ENCODE results near the gene ENTPD3. TPM values are rescaled to one million over a fixed set of nuclear protein-coding genes. Genes with fewer than 3 reads are reported as not detected.

ENTPD3 gene
- polyA plus RNA-seq, 3 donors = 1.4 to 2.1 (median 1.9) TPM

DNA sequence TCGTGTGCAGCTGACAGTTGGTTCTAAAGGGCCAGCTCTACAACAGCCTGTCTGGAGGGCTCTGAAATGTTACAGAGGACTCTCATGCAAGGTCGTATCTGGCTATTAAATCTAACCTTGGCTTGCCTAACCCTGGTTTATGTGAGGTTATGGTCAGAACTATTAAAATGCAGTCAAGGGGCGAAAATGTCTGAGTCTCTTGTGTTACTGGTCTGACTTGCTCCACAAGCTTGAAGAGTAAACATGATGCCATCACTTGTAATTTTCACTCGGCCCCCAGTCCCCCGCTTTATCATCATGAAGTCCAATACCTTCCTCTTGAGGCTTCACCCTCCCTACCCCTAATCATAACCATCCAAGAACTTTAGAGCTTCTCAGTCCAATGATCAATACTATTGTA lies 9.4 kb downstream of the ENTPD3 start:
- no peak for DNase-seq (ENCODE audit: extremely low read depth in 1 of 11, low read depth in 9 of 11, low spot score in 4 of 11)

DNA sequence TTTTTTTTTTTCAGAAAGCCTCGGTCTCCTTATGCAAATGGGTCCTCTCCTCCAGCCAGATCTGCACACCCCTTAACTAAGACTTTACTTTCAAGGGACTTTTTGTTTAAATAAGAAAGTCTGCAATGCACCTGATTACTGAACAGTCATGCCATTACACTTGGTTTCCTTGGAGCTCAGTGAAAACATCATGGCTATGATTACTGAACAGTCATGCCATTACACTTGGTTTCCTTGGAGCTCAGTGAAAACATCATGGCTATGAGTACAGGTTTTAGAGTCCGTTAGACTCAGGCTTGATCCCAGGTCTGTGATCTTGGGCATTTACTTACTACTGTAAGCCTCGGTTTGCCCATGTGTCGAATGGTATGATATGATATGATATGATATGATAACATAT lies 10.1 kb downstream of the ENTPD3 start:
- no peak for DNase-seq (ENCODE audit: extremely low read depth in 1 of 11, low read depth in 9 of 11, low spot score in 4 of 11)

DNA sequence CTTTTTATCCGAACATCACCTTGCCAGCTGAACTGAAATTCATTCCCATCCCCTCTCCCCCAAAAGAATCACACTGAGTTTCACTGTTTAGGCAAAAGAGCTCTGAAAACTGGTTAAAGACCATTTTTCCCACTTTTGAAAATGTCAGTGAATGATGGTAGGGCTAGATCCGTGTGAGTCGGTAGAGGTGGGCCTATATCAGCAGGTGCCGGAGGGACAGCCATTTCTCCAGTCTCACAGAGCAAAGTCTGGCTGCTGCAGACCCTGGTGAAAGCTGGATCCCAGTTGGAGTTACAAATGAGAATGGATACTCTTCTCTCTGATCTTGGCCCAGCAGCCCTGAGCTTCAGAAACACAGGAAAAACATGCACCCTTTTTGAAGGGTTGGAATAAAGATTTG lies 10.9 kb downstream of the ENTPD3 start:
- no peak for DNase-seq (ENCODE audit: extremely low read depth in 1 of 11, low read depth in 9 of 11, low spot score in 4 of 11)

DNA sequence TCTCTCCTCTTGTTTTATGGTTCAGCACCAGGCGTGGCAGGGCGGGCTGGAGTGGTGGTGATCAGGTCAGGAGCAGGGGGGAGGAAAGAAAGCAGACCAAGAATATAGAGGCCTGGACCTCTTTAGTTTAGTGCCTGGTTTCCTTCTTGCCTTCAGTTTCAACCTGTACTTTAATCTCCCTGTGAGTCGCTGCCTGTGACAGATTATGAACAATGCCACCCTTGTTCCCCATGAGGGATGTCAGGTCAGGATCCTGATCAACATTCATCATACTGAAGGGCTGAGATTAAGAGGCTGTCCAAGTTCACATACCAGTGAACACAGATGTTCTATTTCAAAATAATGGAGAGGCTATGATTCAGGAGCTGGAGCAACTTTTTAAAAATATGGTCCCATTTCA lies 11.4 kb downstream of the ENTPD3 start:
- no peak for DNase-seq (ENCODE audit: extremely low read depth in 1 of 11, low read depth in 9 of 11, low spot score in 4 of 11)

DNA sequence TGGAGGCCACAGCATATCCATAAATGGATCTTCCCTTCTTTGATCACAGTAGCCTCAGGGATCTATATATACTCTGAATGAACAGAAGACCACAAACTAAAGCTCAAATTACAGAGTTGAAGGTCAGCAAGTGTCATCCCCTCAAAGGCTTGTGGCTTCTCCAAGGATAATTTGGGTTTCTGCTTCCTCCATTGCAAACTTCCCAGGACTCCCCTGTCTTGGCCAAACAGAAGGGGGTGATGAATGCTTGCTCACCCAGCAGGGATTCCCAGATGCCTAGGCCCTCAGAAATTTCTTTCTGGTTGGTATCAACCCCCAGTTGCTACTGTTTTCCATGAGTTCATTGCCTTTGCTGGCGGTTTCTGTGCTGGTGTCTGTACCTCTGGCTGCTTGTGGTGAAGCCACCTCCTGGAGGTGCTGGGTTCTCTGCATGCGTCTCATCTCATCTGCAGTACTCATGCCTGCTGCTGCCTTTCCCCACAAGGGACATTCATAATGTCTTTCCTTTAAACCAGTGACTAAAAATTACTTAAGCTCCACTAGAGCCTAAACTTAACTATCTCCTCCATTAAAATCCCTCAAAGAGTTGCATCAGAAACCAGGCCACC lies 17.7 kb downstream of the ENTPD3 start:
- no peak for DNase-seq (ENCODE audit: extremely low read depth in 1 of 11, low read depth in 9 of 11, low spot score in 4 of 11)

DNA sequence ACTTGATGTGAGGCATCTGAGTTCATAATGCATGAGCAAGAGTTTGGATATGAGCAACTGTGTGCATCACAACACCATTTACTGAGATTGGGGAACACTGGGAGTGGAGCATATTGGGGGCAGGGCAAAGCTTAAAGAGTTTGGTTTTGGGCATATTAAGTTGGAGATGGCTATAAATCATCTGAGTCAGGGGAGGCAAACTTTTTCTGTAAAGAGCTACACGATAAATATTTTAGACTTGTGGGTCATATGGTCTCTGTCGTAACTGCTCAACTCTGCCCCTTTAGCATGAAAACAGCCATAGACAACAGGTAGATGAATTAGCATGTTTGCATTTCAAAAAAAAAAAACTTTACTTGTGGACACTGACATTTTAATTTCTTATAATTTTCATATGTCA lies 20.0 kb downstream of the ENTPD3 start:
- no peak for DNase-seq (ENCODE audit: extremely low read depth in 1 of 11, low read depth in 9 of 11, low spot score in 4 of 11)

DNA sequence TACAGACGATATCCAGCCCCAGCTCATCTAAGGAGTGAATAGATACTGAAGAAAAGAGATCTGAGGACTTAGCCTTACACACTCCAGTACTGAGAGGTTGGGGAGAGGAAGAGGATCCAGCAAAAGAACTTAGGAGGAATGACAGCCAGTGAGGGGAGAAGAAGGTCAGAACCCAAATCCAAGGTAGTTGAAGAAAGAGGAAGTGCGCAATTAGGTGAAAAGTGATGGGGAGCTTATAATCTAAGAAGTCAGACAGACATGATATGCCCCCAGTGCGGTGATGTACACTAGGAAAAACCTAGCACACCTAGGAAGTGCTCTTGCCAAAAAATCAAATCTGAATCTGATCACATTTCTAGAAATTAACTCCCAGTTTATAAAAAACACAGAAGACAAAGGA lies 20.6 kb downstream of the ENTPD3 start:
- no peak for DNase-seq (ENCODE audit: extremely low read depth in 1 of 11, low read depth in 9 of 11, low spot score in 4 of 11)

DNA sequence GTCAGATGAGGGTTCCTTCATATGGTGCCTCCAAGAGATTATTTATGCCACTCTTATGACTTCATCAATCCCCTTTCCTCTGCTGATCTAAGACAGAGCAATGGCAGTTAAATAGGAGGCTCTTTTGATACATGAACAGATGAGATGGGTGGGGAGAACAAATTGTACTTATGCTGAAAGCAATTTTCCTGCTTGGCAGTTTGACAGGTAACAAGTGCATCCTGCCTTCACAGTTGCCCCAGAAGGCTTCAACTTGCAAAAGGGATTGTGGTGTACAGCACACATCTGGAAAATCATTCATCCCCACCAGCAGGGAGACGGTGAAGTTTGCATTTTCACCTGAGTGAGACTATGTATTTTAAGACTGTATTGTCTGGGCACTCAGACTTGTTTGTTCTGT lies 27.3 kb downstream of the ENTPD3 start:
- no peak for DNase-seq (ENCODE audit: extremely low read depth in 1 of 11, low read depth in 9 of 11, low spot score in 4 of 11)

DNA sequence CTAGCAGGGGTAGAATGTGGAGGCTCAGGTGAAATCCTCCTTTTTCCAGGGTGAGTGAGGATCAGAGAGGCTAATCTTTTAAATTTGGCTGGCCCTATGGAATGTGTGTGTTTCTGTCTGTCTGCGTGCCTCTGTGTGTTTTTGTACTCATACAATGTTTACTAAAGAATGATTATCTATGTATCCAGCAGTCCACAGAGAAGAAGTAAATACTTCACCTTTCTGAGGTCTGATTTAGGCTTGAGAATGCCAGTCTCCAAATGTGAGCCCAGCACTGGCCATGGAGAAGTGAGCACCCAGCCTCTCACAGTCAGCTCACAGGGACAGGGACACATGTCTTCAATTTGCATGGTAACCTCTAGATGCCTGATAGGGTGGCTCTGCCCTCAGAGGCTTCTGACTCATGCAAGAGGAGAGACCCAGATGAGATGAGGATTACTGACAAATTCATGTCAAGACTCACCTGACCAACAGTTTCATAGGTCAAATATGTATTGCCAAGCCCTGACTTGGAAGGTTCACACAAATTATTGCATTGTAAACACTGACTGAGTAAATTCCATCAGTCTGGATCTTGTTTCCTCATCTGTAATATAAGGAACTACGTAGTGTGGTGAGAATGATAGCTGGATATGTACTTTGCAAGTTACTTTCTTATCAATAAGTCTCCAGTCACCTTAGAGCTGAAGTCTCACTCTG lies 31.0 kb downstream of the ENTPD3 start:
- DNase-seq (ENCODE audit: extremely low read depth in 1 of 11, low read depth in 9 of 11, low spot score in 4 of 11) = no peak

DNA sequence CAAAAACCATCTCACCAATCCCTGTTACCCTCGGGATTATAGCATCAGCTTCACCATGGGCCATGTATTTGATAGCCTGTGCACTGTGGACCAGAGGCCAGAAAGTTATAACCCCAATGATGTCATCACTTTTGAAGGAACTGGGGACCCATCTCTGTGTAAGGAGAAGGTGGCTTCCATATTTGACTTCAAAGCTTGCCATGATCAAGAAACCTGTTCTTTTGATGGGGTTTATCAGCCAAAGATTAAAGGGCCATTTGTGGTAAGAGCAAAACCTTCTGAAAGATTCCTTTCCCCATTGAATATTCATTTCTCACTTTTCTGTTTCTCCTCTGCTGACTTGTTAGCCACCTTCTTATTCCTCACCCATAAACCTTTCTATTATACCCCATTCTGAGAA lies 35.9 kb downstream of the ENTPD3 start:
- DNase-seq (ENCODE audit: extremely low read depth in 1 of 11, low read depth in 9 of 11, low spot score in 4 of 11) = no peak

DNA sequence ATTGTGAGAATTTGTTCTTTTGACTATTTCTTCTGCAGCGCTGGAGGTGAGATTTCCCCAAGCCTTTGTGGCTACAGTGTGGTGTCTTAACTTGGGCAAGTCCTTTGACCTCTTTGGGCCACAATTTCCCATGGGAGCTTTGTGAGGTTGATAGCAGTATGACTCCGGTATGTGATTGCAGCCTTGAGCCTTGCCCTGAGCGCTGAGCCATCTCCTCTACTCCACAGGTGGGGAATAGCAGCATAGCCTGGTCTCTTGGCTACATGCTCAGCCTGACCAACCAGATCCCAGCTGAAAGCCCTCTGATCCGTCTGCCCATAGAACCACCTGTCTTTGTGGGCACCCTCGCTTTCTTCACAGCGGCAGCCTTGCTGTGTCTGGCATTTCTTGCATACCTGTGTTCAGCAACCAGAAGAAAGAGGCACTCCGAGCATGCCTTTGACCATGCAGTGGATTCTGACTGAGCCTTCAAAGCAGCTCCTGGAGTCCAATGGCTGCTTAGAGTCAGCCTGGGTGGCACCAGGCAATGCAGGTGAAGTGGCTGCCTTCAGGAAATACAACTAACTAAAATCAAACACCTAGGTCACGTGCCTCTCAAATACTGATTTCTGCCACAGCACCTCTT lies 40.2 kb downstream of the ENTPD3 start:
- no peak for DNase-seq (ENCODE audit: extremely low read depth in 1 of 11, low read depth in 9 of 11, low spot score in 4 of 11)

DNA sequence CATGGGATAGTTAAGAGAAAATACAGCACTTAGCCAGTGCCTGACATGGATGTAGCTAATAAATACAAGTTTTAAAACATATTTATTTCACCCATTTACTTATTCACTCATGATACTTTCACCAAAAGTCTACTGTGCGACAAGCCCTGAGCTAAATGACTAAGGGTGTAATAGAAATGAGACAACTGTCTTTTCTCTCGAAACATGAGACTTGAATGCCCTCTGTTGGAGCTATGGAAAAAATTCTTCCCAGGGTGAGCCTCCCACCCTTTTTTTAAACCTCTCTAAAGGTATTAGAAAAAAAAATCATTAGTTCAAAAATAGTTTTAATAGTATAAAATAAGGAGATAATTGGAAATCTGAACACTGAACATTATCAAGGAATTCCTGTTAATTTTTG lies 45.8 kb downstream of the ENTPD3 start:
- DNase-seq (ENCODE audit: extremely low read depth in 1 of 11, low read depth in 9 of 11, low spot score in 4 of 11) = no peak

DNA sequence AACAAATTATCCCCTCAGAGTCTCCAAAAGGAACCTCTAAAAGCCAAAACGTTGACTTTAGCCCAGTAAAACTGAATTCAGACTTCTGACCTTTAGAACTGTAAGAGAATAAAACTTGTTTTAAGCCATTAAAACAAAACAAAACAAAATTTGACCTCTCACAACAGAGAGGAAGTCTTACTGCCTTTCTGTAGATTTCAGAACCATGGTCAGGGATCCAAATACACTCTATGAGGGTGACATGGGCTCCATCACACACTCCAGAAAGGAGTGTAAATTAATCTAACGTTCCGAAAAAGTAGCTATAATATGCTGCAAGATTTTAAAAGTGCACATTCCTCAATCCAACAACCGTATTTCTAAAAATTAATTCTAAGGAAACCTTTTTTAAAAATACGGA lies 50.9 kb downstream of the ENTPD3 start:
- no peak for DNase-seq (ENCODE audit: extremely low read depth in 1 of 11, low read depth in 9 of 11, low spot score in 4 of 11)

DNA sequence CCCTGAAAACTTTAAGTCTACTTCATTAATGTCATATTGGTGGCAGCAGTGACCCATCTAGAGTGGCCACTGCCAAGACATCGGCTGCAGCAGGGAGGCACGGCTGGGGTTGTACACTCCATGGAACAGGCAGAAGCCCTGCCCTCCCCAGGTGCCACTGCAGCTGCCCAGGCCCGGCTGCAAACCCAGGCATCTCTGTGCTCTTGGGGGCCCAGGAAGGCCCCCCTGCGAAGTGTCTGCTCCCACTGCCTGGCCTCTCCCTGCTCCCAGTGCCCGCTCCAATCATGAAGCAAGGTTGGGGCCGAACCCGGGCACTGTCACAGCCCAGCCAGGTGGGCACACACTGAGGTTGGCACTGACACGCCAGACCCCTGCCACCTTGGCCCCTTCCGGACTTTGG lies 58.1 kb downstream of the ENTPD3 start:
- DNase-seq (ENCODE audit: extremely low read depth in 1 of 11, low read depth in 9 of 11, low spot score in 4 of 11) = no peak

DNA sequence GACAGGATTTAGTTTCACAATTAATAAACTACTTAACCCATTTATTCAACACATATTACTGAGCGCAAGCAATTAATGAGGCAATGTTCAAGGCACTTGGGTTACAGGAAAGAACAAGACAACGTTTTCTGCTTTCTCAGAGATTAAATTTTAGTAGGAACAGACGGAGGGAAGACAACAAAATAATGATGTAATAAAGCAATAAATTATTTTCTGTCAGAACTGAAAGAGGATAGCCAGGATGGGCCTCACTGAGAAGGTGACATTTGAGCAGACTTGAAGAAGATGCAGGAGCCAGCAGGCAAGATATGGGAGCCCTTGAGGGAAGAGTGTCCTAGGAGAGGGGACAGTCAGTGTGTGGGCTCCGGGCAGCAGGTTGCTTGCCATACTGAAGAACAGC lies 58.9 kb downstream of the ENTPD3 start:
- DNase-seq (ENCODE audit: extremely low read depth in 1 of 11, low read depth in 9 of 11, low spot score in 4 of 11) = no peak

DNA sequence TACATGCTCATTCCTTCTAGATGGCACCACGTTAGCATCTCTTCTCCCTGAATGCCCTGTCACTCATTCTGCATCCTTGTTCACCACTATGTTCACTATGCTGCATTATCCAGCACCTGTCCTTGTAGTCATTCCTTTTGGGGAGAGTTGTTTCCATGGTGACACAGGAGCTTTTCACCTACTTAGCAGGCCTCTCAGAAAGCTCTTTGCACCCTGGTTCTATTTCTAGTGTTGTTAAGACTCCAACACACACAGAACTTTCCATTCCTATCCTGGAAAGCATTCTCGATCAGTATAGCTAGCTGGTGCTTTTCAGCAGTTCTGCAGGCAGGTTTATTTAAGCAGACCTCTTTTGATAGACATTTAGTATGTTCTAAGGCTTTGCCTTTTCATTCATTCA lies 63.5 kb downstream of the ENTPD3 start:
- no peak for DNase-seq (ENCODE audit: extremely low read depth in 1 of 11, low read depth in 9 of 11, low spot score in 4 of 11)

DNA sequence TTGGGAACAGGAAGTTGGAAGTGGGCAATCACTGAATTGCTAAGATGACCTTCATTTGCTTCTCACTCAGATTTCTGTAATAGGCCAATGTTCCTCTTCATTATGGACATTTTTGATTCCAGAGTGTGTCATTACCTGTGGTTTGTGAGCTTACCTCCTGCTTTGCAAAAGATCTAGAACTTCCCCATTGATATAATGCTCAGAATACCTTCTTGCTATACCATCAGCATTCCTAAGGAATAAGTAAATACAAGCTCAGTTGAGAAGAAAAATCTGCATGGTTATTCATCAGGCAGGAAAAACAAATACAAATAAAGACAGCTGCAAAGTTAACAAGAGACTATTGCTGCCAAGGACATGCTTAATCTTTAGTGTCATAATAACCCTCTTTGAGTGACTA lies 64.6 kb downstream of the ENTPD3 start:
- no peak for DNase-seq (ENCODE audit: extremely low read depth in 1 of 11, low read depth in 9 of 11, low spot score in 4 of 11)

DNA sequence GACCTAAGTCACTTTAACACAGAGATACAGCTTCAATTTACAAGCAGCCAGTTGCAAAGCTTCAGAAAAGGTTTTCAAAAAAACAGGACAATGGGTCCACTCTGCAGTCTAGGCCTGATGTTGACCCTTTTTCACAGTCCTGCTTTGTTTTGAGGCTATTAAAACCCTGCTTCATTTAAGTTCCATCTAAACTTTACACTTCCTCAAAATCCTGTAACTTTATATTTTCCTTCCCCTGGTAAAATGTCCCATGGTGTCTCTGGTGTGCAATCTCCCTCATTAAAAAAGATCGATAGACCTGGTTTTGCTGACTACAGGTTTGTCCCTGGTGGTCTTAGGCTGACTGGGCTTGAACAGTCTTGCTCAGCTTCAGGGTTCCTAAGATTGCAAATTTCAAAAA lies 65.1 kb downstream of the ENTPD3 start:
- DNase-seq (ENCODE audit: extremely low read depth in 1 of 11, low read depth in 9 of 11, low spot score in 4 of 11) = no peak

DNA sequence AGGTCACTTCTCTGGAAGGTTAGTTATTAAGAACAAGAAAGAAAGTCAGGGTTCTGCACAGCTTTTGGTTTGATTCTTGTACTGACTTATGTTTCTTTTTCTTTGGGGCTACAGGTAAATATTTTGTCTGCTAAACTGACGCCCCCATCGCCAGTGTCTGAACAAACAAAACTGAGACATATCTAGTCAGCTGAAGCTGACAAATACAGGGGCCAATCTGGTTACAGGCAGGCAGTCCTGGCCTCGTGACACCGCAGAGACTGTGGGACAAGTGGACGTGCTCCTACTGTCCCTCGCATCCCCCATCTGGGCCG lies 65.5 kb downstream of the ENTPD3 start:
- DNase-seq (ENCODE audit: extremely low read depth in 1 of 11, low read depth in 9 of 11, low spot score in 4 of 11) = peak in 1 of 11 donors; percentile 7

DNA sequence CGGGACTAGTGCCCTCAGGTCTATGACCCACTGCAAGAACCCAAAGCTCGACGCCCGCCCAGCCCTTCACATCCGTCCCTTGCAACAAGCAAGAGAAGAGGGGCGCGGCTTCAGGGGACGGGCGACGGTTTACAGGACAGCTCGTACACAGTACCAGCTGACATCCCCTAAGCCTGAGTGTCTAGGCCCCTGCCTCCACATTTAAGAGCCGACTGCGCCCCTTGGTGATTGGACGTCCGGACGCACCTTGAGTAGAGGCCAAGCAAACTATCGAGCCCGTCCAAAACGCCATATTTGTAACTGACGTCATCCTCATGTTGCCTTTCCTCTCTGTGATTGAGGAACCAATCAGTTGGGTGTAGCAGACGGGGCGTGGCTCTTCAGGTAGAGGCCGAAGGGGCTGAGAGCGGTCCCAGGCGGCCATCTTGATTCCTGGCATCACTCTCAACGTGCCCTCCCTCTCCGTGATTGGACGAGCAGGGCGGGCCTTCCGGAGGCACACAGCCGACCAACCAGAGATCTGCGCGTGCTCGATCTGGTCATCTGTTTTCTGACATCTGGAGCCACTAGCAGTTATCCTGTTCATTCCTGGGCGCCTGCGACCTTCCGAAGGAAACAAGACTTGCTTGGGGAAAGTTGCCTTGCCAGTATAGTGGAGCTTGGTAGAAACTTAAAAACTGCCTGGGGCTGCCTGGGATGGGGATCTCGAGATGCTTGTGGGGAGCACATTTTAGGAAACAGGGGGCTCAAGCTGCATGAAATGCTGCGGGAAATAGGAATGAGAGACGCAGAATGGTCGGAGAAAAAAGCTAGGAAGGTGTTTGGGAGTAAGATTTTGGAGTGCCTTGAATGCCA lies 66.1 kb downstream of the ENTPD3 start:
- DNase-seq (ENCODE audit: extremely low read depth in 1 of 11, low read depth in 9 of 11, low spot score in 4 of 11) = peak; percentile 90 to 99 (median 97)

Data from renal cortex interstitium (tissue), 11 donors.